Hepatocyte (in vitro differentiated cells): ENCODE results near the gene NTSR1.

Source experiments
- CTCF ChIP-seq: fragments of 200-600 bp; sonication (generic); IDR thresholded peaks from 2 replicates; pipeline ENCODE4 v1.5.1; 2016; ENCODE audit warnings: antibody characterized with exemption, mild to moderate bottlenecking; ENCODE audit not compliant: poor library complexity
- EZH2 ChIP-seq: fragments of 200-600 bp; sonication (generic); IDR thresholded peaks from 2 replicates; pipeline ENCODE4 v1.6.1; 2016; ENCODE audit warnings: antibody characterized with exemption, mild to moderate bottlenecking, borderline replicate concordance
- EZH2phosphoT487 ChIP-seq: fragments of 200-600 bp; sonication (generic); IDR thresholded peaks from one replicate; pipeline ENCODE4 v1.6.1; 2018; ENCODE audit warnings: antibody characterized with exemption, mild to moderate bottlenecking, low read depth, moderate library complexity; ENCODE audit not compliant: unreplicated experiment, severe bottlenecking

- TF ChIP-seq CTCF, result no peak
- TF ChIP-seq EZH2phosphoT487, result no peak
- no peak for TF ChIP-seq EZH2
Measured at GRCh38 chr20:62660240-62660615, 48.4 kb upstream of the NTSR1 start.
